GM19452 (cell line): ENCODE data around the gene AP1AR.
"Not testable (repeated sequence)": the region's sequence is repeated elsewhere in the genome, so short reads cannot be mapped to it uniquely, and the experiment has no call there.

Source experiments
- ATAC-seq: cut with Tn5 transposase; IDR thresholded peaks from one replicate; pipeline ENCODE4 v1.9.1; 2021; ENCODE audit not compliant: unreplicated experiment

AP1AR gene

DNA sequence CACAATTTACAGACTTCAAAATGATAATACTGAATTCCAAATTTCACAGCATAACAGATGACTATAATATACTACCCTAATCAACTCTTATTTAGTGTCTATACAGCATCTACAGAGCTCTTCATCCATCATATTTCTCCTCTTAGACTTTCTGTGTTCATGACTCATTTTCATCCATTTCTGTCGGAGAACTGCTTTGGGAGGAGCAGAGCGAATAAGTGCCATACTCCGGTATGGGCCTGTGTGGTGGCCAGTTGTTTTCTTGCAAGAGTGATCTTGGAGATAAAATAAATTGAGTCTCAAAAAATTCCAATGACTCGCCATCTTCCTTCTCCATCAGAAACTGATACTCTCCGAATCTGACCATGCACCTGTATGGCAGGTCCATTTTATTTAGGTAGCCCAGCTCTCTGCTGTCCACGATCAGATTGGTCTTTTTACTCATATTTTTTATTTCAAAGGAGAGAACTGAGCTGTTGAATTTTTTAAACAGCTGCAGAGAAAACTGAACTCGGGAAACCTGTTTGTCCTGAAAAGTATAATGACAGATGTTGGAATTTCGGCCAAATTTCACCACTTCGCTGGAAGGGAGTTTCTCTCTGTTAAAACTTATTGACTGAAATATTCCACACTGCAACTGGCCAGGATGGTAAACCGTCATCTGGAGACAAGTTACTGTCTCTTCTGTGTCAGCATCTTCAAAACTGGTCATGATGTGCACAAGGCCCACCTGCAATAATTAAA lies 46.3 kb downstream of the AP1AR start:
- ATAC-seq: no peak

DNA sequence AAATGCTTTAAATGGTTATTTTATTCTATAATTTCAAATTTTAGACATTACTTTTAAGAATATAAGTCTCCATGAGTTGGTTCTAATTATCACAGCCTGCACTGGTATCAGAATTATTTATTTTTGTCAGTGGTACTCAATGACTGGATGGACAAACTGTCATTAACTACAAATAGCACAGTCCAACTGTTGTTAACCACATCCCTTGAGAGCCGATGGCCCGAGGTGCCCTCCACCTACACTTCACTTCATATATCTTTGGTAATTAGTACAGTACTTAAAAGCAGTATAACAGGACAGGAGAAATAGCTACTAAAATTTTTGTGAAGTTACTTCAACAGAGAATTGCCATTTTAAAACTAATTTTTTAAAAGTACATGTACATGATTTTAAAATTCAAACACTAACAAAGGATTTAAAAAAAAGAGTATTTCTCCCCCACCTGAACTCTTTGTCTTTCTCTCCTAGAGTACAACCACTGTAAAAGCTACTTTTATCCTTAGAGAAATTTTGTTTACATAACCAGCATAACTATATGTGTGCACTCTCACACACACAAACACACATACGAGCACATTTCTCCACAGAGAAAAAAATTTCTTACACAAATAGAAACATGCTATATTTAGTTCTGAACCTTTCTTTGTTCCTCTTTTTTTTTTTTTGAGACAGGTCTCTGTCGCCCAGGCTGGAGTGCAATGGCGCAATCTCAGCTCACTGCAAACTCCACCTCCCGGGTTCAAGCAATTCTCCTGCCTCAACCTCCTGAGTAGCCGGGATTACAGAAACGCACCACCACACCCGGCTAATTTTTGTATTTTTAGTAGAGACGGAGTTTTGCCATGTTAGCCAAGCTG lies 47.7 kb downstream of the AP1AR start:
- peak; percentile 71 for ATAC-seq

DNA sequence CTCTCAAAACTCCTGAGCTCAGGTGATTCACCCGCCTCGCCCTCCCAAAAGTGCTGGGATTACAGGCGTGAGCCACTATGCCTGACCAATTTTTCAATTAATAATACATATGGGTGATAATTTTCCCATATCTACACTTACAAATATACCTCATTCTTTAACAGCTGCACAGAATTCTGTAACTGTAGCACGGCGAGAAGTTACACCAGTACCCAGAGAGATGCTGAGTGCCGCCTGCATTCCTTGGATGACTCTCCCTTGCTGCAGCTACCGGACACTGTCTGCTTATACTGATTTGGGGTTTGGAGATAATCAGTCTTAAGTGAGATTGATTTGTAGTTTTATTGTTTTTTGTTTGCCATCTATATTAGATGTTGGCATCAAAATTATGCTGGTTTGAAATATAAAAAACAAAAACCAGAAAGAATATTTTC lies 48.3 kb downstream of the AP1AR start:
- ATAC-seq: peak; percentile 12

DNA sequence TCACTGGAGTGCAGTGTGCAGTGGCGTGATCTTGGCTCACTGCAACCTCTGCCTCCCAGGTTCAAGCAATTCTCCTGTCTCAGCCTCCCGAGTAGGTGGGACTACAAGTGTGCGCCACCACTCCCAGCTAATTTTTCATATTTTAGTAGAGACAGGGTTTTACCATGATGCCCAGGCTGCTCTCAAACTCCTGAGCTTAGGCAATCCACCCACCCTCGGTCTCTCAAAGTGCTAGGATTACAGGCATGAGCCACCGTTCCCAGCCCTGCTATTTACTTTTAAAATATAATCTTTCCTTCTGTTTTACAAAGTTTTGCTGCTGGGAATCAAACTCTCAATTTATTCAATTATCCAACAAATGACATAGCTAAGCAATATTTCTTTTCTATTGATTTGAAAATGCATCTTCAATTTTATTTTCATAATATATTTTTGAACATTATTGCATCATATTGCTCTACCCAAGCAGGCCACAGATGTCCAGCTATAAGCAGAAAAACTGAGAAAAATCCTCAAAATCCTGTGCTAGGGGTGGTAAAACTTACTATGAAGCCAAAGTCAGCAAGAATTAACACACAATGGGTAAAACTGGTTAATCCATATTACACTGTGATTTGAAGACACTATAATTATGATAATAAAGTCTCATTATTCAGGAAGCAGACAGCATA lies 48.9 kb downstream of the AP1AR start:
- no peak for ATAC-seq

DNA sequence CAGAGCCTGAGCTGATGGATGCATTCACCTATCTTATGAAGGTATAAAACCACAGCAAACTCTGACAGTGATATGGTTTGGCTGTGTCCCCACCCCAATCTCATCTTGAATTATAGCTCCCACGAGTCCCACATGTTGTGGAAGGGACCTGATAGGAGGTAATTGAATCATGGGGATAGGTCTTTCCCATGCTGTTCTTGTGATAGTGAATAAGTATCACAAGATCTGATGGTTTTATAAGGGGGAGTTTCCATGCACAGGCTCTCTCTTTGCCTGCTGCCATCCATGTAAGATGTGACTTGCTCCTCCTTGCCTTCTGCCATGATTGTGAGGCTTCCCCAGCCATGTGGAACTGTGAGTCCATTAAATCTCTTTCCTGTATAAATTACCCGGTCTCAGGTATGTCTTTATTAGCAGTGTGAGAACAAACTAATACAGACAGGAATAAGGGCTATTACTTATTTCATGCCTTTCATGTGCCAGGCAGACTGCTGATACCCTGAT lies 50.4 kb downstream of the AP1AR start:
- not testable (repeated sequence) for ATAC-seq

DNA sequence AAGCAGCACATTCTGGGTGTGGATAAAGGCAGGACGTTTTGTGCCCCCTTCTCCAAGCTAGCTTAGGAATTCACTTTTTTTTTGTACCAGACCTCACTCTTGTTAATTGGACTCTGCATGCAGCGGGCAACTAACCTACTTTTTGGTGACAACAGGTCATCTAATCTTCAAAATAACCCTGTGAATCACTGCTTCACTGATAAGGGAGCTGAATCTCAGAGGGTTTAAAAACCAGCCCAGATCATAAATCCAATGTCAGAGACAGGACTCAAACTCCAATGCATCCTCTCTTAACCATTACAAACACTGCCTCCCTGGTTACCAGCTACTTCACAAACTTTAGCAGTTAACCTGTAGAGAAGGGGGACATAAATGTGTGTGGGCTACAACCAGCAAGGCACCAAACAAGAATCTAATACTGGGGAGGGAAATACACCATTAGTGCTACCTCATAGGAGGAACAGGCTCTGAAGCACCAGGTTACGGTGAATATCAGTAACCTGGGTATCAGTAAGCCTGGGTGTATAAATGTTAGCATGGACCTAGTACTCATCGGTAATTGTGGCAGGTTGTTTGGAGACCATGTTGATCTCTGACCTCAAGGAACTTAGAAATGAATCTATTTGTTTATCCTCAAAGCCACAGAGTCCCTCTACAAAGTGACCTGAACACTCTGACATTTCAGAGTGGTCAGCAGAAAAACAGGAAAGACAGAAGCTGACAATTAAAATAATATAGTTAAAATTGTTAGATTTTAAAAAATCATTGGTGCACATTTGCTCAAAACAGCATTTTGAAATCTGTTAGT lies 51.5 kb downstream of the AP1AR start:
- no peak for ATAC-seq

DNA sequence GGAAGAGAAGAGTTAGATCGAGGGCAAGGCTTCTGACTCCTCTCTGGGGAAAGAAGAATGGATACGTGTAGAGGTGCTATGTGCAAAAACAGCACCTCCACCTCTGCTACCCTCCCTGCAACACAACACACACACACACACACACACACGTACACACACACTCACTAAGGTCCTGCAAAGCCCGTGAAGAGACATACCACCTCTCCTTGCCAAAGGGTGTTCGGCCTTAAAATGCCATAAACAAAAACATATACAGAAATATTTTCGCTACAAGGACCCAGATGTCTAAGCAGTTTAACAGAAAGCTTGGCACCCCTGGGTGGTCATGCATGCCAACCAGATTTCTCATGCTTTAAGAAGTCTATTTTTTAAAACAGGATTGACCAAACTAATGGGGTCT lies 52.6 kb downstream of the AP1AR start:
- no peak for ATAC-seq

DNA sequence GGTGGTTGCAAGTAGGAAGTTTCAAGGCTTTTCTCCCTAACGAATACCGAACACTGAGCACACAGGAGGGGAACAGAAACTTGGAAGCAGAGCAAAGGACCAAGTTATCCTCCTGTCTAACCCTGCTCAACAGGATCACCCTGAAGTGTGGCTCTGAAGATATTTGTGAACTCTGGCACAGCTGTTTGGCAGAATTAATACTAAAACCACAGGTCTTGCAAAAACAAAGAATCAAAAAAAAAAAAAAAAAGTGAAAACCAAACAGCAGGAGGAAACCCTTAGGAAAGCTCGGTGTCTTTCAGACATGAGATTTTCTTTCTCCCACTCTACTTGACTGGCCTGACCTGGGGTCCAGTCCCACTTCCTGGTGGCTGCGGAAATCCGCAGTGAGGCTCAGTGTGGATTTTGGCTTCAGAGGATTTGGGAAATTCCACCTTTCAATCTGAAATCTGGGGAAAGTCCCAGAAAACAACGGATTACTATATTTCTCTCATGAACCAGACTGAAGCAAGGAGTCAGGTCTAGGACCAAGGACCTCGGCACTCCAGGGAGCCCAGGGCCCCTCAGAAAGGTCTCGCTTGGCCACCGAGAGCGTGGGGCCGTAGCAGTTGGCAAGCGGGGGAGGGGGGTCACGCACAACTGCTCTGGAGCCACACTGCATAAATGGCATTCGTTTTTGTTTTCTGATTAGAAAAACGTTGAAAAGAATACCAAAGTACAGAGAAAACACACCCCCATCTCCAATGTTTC lies 53.2 kb downstream of the AP1AR start:
- ATAC-seq: no peak

DNA sequence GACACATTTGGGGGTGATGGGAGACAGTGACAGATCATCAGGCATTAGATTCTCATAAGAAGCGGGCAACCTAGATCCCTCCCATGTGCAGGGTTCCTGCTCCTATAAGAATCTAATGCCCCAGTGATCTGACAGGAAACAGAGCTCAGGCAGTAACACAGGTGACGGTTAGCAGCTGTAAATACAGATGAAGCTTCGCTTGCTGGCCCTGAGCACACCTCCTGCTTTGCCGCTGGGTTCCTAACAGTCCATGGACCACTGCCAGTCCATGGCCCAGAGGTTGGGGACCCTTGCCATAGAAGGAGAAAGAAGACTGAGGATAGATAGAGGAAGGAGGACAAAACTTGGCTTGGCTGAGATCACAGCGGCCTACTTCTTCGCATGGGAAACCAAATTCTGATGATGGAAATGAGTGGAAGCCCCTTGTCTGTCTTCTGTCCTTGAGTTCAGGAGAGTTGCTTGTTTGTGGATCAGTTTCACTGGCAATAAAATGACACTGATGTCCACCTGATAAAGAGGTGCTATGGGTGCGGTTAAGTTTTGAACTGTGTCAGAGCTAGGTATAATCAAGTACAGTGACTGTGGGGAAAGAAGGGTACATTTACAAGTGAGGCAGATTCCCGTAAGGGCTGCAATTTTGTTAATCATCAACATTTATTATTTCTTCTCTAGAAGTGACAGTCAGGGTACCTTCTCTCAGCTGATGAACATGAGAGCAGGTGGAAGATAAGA lies 55.8 kb downstream of the AP1AR start:
- peak; percentile 29 for ATAC-seq

DNA sequence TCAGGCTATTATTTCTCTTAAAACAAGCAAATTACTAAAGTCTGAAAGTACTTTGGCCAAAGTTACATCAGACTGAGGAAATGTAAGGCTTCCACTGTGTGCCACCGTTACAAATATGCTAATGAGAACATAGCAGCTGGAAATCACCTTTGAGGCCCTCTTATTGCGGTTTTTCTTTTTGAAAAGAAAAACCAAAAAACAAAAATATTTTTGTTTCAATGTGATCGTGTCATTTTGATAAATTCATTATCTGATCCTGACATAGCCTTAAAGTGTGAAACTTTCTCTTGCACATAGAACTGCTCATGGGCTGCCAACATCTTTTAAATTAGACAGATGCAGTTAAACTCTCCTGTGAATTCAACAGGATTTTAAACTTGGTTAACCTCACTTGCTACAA lies 56.9 kb downstream of the AP1AR start:
- ATAC-seq: peak; percentile 18

DNA sequence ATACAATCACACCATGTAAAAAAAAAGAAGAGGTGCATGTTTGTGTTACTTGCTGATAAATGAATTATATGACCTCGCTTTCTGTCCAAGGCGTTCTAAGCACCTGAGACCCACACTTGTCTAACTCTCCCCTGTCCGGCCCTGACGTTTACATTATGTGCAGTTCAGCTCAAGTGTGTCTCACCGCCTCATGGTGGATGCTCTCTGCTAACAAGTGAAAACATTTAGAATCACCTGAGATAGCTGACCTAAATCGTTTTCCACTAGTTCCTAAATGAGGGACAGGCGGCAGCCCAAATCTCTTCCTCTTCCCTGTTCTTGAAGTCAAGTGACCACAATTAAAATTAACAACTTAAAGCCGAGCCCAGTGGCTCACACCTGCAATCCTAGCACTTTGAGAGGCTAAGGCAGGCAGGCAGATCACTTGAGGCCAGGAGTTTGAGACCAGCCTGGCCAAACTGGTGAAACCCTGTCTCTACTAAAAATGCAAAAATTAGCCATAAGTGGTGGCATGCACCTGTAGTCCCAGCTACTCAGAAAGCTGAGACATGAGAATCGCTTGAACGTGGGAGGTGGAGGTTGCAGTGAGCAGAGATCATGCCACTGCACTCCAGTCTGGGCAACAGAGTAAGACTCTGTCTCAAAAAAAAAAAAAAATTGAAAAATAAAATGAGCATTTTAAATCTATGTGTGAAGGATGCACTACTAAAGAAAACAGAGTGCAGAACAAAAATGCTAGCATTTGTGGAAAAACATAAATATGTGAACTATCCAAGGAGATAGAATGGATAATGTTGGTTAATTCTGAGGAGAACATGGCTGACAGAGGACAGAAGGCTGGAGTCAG lies 58.0 kb downstream of the AP1AR start:
- ATAC-seq: no peak

DNA sequence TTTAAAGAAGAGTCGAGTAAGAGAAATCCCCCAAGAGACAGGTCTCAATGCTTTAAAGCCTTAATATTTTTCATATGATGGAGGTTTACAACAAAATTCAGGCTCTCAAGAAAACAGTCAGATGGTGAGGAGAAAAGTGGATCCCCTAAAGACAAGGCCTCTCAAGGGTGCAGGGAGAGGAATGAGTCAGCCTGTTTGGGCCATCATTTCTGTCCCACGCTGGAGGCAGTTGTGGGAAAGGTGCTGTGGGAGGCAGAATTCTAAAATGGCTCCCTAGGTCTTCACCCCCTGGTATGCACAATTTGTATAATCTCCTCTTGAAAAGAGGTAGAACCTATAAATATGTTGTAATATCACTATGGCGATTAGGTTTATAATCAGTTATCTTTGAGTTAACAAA lies 58.8 kb downstream of the AP1AR start:
- no peak for ATAC-seq

DNA sequence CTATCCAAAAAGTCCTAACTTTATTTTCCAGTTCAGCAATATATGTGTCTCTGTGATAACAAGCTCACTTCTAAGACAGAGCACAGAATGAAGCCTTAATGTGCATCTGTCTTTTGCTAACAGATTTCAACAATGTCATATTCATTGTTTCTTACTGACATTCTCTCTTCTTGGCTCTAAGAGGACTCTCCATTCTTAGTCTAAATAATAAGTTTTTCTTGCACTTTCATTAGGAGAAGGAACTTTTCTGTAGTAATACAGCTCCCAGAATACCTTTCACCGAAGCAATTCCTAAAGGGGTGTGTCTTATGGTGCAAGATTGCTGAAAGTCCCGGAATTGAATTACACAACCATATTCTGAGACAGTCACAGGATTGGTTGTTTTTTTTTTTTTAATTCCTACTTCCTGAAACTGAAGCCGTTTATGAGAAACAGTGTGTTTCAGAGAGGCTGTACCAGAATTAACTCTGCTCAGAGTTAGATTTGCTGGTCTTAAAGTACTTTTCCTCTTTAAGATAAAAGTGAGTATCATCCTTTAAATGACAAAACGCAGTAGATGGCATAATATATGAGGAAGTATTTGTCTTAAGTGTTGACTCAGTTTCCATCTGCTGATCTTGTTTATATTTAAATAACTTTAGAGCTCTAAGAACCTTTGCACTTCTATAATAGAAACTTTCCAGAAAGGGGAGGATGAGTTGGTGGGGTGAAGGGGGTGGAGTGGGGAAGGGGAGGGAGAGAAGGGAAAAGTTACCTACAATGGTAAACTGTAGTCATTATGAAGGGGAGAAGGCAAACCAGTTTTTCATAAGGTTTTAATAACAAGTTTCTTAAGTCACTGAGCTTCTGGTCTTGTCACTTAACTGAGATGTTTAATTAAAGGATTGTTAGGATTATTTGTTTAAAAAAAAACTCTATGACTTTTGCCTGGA lies 65.6 kb downstream of the AP1AR start, which contains the start of gene ALPK1:
Gene ALPK1 (plus strand): TSS at position 421 of the 932 bp plus-strand sequence.
- peak; percentile 83 for ATAC-seq

DNA sequence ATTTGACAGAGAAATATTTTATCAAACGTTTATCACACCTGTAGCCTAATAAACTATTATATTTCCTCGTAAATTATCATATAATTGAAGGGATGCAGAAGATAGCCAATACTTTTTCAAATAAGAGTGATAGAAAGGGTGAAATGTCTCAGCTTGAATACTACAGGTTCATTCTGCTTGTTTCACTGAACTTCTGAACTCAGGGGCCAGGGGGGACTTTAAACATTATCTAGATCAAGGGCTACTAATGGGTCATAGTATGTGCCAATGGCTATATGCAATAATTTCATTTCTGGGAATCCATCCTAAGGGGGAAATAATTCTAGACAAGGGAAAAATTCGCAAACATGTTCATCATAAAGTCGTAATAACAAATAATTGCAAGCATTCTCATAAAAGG lies 68.1 kb downstream of the AP1AR start:
- no peak for ATAC-seq

DNA sequence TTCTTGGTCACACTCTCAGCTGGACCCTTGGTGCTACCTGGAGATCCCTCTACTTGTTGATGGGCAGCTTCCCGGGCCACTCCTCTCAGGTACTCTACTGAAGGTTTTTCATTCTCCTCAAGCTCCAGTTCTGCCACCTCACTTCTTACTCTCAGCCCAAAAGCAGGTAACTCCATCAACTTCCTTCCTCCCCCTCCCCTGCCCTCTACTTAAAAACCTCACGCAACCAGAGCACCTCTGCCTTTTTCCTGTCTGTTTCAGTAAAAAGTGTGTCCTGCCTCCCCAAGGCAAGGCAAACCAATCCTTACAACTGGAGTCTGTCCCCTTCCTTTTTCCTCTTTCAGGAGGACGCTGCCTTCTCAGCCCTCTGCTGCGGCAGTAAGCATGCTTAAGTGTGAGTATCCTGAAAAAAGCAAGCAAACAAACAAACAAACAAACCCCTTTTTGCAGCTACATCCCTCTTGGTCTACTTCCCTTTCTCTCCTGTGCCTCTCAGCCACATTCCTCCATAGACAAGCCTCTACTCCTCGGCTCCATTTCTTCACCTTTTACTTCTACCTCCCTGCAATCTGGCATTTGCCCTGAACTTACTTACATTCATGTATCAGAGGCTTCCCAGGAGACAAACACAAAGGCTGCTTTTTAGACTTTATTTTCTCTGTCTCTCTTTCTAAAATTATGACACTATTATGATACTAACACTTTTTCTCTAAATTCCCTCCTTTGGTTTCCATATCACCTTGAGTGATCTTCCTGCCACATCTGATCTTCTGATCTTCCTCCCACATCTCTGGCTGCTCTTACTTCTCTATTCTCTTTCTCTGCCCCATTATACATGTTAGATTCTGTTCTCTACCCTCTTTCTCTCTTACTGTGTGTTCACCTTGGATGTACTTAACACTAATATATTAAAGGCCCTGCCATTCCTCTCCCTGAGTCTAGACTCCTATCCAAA lies 71.0 kb downstream of the AP1AR start:
- peak; percentile 55 for ATAC-seq

DNA sequence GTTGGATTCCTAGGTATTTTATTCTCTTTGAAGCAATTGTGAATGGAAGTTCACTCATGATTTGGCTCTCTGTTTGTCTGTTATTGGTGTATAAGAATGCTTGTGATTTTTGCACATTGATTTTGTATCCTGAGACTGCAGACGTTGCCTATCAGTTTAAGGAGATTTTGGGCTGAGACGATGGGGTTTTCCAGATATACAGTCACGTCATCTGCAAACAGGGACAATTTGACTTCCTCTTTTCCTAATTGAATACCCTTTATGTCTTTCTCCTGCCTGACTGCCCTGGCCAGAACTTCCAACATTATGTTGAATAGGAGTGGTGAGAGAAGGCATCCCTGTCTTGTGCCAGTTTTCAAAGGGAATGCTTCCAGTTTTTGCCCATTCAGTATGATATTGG lies 73.9 kb downstream of the AP1AR start:
- ATAC-seq: not testable (repeated sequence)
